ENCODE results near the gene HDLBP.

DNA sequence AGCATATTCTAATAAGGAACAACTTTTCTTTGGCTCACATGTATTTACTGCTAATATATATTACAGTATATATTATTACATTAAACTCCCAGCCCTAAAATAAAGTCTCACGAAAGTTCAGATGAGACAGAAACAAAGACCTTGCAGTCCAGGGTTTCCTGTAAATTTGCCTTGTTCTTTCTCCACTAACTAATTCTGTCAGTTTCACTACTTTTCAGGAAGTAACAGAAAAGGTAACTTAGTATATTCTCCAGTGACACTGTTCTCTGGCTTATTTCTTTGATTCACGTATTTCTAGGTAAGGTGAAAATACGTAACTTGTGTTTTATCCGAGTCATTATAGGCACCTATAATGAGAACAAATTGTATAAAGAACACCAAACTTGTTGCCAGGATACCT lies 35.2 kb downstream of the HDLBP start:
- TF ChIP-seq, protein P1, sequence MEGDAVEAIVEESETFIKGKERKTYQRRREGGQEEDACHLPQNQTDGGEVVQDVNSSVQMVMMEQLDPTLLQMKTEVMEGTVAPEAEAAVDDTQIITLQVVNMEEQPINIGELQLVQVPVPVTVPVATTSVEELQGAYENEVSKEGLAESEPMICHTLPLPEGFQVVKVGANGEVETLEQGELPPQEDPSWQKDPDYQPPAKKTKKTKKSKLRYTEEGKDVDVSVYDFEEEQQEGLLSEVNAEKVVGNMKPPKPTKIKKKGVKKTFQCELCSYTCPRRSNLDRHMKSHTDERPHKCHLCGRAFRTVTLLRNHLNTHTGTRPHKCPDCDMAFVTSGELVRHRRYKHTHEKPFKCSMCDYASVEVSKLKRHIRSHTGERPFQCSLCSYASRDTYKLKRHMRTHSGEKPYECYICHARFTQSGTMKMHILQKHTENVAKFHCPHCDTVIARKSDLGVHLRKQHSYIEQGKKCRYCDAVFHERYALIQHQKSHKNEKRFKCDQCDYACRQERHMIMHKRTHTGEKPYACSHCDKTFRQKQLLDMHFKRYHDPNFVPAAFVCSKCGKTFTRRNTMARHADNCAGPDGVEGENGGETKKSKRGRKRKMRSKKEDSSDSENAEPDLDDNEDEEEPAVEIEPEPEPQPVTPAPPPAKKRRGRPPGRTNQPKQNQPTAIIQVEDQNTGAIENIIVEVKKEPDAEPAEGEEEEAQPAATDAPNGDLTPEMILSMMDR (IDR thresholded peaks at IDR 0.05; ENCODE audit: insufficient read depth, low read depth, low read length), result no peak
- TF ChIP-seq EZH2 (IDR thresholded peaks at IDR 0.05; ENCODE audit: insufficient read depth, low read length), result no peak

All from astrocyte (in vitro differentiated cells and primary cell).